Activated CD4-positive, alpha-beta memory T cell treated with anti-CD3 and anti-CD28 coated beads for 36 hours (primary cell): ENCODE data around the gene INO80. TPM values are rescaled to one million over a fixed set of nuclear protein-coding genes. Genes with fewer than 3 reads are reported as not detected.
"Not testable (repeated sequence)": the region's sequence is repeated elsewhere in the genome, so short reads cannot be mapped to it uniquely, and the experiment has no call there.

Experiments used
- CTCF ChIA-PET: fragments of 350-600 bp; sonication (Branson Sonifier 250); formaldehyde crosslinking; loops from one replicate; lab custom pipeline; 2021; ENCODE audit warnings: antibody characterized with exemption, inconsistent platforms; lab: Charles Lee
- POLR2A ChIA-PET: fragments of 350-600 bp; sonication (Branson Sonifier 250); formaldehyde crosslinking; loops from one replicate; lab custom pipeline; 2021; ENCODE audit warnings: antibody characterized with exemption; lab: Charles Lee
- DNase-seq: peaks from one replicate; pipeline ENCODE4 v3.0.0-alpha.2; 2020
- H3K27ac Mint-ChIP-seq: one replicate; pipeline ENCODE4 v1.8.0; 2021; ENCODE audit warnings: mixed read lengths
- H3K27me3 Mint-ChIP-seq: one replicate; pipeline ENCODE4 v1.8.0; 2021; ENCODE audit warnings: mixed read lengths
- H3K36me3 Mint-ChIP-seq: one replicate; pipeline ENCODE4 v1.8.0; 2021; ENCODE audit warnings: mixed read lengths
- H3K4me1 Mint-ChIP-seq: one replicate; pipeline ENCODE4 v1.8.0; 2021; ENCODE audit warnings: low read depth, mixed read lengths
- H3K4me3 Mint-ChIP-seq: one replicate; pipeline ENCODE4 v1.8.0; 2021; ENCODE audit warnings: mild to moderate bottlenecking, mixed read lengths
- H3K9me3 Mint-ChIP-seq: one replicate; pipeline ENCODE4 v1.8.0; 2021; ENCODE audit warnings: mixed read lengths
- intact Hi-C: fragments of 100-400 bp; cut with micrococcal nuclease; formaldehyde crosslinking; loops from one replicate; pipeline ENCODE4 v1.15.1; 2023
- total RNA-seq, 2 experiments: library from RNA; stranded (reverse); gene quantifications; one replicate each; pipeline ENCODE4 v1.2.3, GENCODE V29; 2021

The INO80 gene
- total RNA-seq, 2 experiments from 2014 or later = 19.9 to 22.8 TPM

GRCh38 chr15:41106947-41107346 is 9.1 kb downstream of the INO80 start:
- H3K4me1 Mint-ChIP-seq = peaks cover 18% of the 10 kb centered on the region
- H3K27ac Mint-ChIP-seq = no peak overlapping the region
- intact Hi-C loops = no loop called here
- no peak for DNase-seq
- peaks cover 9% of the 10 kb centered on the region for H3K36me3 Mint-ChIP-seq
- CTCF ChIA-PET = interaction anchor here (1.5 kb wide), 1 partner anchor 79 kb away, joined by 3 read pairs; no protein-coding TSS in a partner anchor
- H3K9me3 Mint-ChIP-seq = no peaks in the 10 kb centered on the region
- POLR2A ChIA-PET = no interaction called here
- no peak overlapping the region for H3K4me3 Mint-ChIP-seq
- H3K27me3 Mint-ChIP-seq = no peaks in the 10 kb centered on the region

DNA sequence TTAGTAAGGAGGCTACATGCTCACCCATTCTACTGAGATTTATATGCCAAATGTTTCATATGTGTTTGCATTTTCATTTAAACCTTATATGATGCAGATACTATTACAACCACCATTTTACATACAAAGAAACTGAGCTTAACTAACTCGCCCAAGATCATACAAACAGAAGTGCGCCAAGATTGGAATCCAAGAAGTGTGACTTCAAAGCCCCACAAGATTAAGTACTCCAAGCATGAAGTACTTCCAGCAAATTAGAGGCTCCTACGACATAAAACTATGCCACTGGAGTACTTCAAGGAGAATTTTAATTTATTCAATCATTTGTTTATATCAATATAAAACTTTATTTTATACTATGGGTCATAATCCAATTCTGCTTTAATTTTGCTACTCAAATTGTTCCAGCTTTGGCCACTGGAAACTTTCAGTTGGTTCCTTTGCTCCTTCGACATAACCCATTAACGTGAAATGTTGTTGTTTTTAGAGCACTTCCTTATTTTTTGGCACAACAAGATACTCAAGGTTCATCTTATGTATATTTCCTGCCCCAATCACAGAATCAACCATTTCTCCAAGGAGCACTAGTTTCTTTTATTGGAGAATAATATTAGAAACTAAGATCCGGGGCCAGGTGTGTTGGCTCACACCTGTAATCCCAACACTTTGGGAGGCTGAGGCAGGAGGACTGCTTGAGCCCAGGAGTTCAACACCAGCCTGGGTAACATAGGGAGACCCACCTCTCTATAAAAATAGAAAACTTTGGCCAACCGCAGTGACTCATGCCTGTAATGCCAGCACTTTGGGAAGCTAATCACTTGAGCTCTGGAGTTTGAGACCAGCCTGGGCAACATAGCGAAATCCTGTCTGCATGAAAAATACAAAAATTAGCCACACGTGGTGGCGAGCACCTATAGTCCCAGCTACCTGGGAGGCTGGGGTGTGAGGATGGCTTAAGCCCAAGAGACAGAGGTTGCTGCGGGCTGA is 10.4 kb downstream of the INO80 start:
- CTCF ChIA-PET = interaction anchor here (0.9 to 1.5 kb wide), 3 partner anchors 9 to 213 kb away, joined by 3 read pairs; no protein-coding TSS in a partner anchor
- Mint-ChIP-seq H3K9me3 (no peaks in the 10 kb centered on the region), H3K4me1 (peaks cover 22% of the 10 kb centered on the region), H3K36me3 (peaks cover 13% of the 10 kb centered on the region), H3K27ac (no peak overlapping the region), H3K4me3 (no peak overlapping the region), H3K27me3 (no peaks in the 10 kb centered on the region)
- POLR2A ChIA-PET = no interaction called here
- intact Hi-C loops = no loop called here
- no peak for DNase-seq

DNA sequence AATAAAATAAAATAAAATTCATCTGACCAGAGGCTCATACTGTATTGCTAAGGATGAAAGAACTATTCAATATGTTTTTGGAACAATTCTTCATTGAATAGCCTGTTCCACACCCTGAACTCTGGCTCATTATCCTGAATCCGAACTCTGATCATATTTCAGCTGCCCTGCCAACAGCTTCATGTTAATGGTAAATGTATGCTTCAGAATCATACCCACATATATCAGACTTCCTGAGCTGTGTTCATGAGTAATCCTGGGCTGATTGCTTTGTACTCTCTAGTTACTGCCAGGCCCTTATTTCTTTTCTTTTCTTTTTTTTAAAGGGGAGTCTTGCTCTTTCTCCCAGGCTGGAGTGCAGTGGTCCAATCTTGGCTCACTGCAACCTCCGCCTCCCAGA is 11.8 kb downstream of the INO80 start:
- no peaks in the 10 kb centered on the region for H3K27me3 Mint-ChIP-seq
- H3K4me3 Mint-ChIP-seq = no peak overlapping the region
- DNase-seq = no peak
- no peaks in the 10 kb centered on the region for H3K9me3 Mint-ChIP-seq
- intact Hi-C loops = no loop called here
- peaks cover 15% of the 10 kb centered on the region for H3K36me3 Mint-ChIP-seq
- CTCF ChIA-PET = no interaction called here
- H3K27ac Mint-ChIP-seq = no peak overlapping the region
- POLR2A ChIA-PET = no interaction called here
- peaks cover 22% of the 10 kb centered on the region for H3K4me1 Mint-ChIP-seq

DNA sequence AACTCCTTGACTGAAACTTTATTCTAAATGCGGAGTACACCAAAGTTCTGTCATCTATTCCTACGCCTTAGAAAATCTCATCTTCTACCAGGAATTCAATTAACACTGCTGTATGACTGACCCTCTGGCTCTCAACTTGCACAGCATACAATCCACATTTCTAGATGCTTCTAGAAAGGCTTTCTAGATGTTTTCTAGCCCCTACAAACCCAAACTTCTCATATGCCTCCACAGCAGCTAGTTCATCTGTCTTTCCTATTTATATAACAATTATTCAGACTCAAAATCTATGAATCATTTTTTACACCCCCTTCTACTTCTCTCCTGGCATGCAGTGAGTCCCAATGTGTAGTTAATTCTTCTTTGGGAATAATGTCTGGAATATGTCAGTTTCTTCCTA is 13.2 kb downstream of the INO80 start:
- Mint-ChIP-seq H3K4me3 (no peak overlapping the region), H3K27ac (no peak overlapping the region), H3K36me3 (peaks cover 6% of the 10 kb centered on the region), H3K4me1 (peaks cover 15% of the 10 kb centered on the region), H3K9me3 (no peaks in the 10 kb centered on the region), H3K27me3 (no peaks in the 10 kb centered on the region)
- ChIA-PET CTCF (no interaction called here), POLR2A (no interaction called here)
- intact Hi-C loops = no loop called here
- DNase-seq = no peak

DNA sequence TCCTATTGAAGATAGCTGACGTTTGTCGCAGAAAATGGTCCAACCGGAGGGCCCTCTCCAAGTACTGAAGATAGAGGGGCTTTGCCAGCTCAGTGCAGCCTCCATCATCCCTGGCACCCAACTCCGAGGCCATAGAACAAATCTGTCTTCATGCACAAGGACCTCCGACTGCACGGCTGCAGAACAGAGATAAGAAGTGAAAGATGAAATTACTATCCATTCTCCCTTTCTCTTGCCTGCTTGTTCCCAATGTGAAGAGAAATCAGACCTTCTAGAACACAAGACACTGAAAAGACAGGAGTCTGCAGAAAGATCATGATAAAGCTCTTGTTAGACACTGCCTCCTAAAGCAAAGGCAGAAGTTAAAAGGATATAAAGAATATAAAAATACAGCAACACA is 19.9 kb downstream of the INO80 start:
- DNase-seq = no peak
- Mint-ChIP-seq H3K9me3 (no peaks in the 10 kb centered on the region), H3K27ac (no peak overlapping the region), H3K4me3 (no peak overlapping the region), H3K27me3 (no peaks in the 10 kb centered on the region), H3K36me3 (peaks cover 27% of the 10 kb centered on the region), H3K4me1 (peaks cover 4% of the 10 kb centered on the region)
- intact Hi-C loops = no loop called here
- POLR2A ChIA-PET = no interaction called here
- CTCF ChIA-PET = interaction anchor here (0.8 to 1.1 kb wide), 2 partner anchors 166 to 238 kb away, joined by 3 read pairs; no protein-coding TSS in a partner anchor

DNA sequence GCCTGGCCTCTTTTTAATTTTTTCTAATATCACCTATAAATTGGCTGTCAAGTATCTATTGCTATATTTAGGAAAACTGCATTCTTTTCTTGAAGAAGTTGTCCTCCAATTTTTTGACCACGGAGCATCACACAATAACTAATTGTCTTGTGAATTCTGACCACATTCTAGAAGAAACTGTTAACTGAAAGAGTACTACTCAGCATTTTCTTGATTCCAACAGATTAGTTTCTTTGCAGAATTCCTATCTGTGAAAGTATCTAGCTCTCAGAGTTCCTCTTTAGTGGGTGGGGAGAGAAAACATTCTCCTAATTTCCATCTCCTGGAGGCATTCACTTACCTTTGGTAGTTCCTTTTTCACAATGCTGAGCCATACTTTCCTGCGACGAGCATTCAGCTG is 31.1 kb downstream of the INO80 start:
- Mint-ChIP-seq H3K4me1 (no peaks in the 10 kb centered on the region), H3K9me3 (no peaks in the 10 kb centered on the region), H3K27me3 (no peaks in the 10 kb centered on the region), H3K4me3 (no peak overlapping the region), H3K36me3 (peaks cover 32% of the 10 kb centered on the region), H3K27ac (no peak overlapping the region)
- CTCF ChIA-PET = interaction anchor here (0.7 kb wide), 1 partner anchor 101 kb away, joined by 3 read pairs; no protein-coding TSS in a partner anchor
- no peak for DNase-seq
- POLR2A ChIA-PET = no interaction called here
- intact Hi-C loops = no loop called here

GRCh38 chr15:41080144-41080543 is 35.9 kb downstream of the INO80 start:
- H3K4me1 Mint-ChIP-seq = no peaks in the 10 kb centered on the region
- no peak for DNase-seq
- no peak overlapping the region for H3K27ac Mint-ChIP-seq
- intact Hi-C loops = no loop called here
- peaks cover 26% of the 10 kb centered on the region for H3K36me3 Mint-ChIP-seq
- CTCF ChIA-PET = no interaction called here
- H3K9me3 Mint-ChIP-seq = no peaks in the 10 kb centered on the region
- H3K4me3 Mint-ChIP-seq = no peak overlapping the region
- POLR2A ChIA-PET = no interaction called here
- H3K27me3 Mint-ChIP-seq = no peaks in the 10 kb centered on the region

- ChIA-PET CTCF (no interaction called here), POLR2A (no interaction called here)
- Mint-ChIP-seq H3K27me3 (no peaks in the 10 kb centered on the region), H3K9me3 (no peaks in the 10 kb centered on the region), H3K4me1 (no peaks in the 10 kb centered on the region), H3K27ac (no peak overlapping the region), H3K36me3 (peaks cover 25% of the 10 kb centered on the region), H3K4me3 (no peak overlapping the region)
- intact Hi-C loops = no loop called here
- DNase-seq = no peak
Observed at GRCh38 chr15:41079717-41080116, 36.4 kb downstream of the INO80 start.

DNA sequence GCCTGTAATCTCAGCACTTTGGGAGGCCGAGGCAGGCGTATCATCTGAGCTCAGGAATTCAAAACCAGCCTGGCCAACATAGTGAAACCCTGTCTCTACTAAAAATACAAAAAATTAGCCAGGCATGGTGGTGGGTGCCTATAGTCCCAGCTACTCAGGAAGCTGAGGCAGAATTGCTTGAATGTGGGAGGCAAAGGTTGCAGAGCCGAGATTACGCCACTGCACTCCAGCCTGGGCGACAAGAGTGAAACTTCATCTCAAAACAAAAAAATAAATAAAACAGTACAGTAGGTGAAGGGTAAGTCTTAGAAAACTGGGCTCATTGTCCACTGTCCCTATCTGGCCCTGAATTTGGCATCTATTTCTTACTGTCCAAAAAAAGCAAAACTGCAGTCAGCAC is 37.2 kb downstream of the INO80 start:
- POLR2A ChIA-PET, H3K27ac Mint-ChIP-seq, CTCF ChIA-PET, DNase-seq, H3K9me3 Mint-ChIP-seq, H3K4me1 Mint-ChIP-seq, H3K27me3 Mint-ChIP-seq, H3K4me3 Mint-ChIP-seq, intact Hi-C loops: not testable (repeated sequence)
- peaks cover 30% of the 10 kb centered on the region for H3K36me3 Mint-ChIP-seq

DNA sequence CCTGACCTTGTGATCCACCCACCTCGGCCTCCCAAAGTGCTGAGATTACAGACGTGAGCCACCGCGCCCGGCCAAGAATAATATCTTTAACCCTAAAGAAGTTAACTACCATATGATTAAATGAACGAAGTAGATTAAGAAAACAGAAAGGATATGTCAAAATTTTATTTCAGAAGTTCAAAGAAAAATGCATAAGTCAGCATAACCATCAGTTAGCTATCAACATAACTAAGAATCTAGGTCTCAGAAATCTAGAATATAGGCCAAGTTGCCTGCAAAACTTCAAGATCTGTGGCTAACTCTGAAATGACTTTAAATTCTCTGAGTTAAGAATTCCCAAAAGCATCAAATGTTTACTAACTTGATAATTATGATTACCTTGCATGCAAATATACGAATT is 38.0 kb downstream of the INO80 start:
- intact Hi-C loops = no loop called here
- peaks cover 31% of the 10 kb centered on the region for H3K36me3 Mint-ChIP-seq
- ChIA-PET POLR2A (no interaction called here), CTCF (no interaction called here)
- no peaks in the 10 kb centered on the region for H3K27me3 Mint-ChIP-seq
- DNase-seq = no peak
- H3K4me3 Mint-ChIP-seq = no peak overlapping the region
- H3K27ac Mint-ChIP-seq = no peak overlapping the region
- H3K9me3 Mint-ChIP-seq = no peaks in the 10 kb centered on the region
- no peaks in the 10 kb centered on the region for H3K4me1 Mint-ChIP-seq

- ChIA-PET CTCF (interaction anchor here (0.7 to 1.1 kb wide), 2 partner anchors 83 to 168 kb away, joined by 3 to 5 read pairs; no protein-coding TSS in a partner anchor), POLR2A (no interaction called here)
- Mint-ChIP-seq H3K4me1 (no peaks in the 10 kb centered on the region), H3K9me3 (no peaks in the 10 kb centered on the region), H3K36me3 (peaks cover 37% of the 10 kb centered on the region), H3K27me3 (no peaks in the 10 kb centered on the region), H3K27ac (no peak overlapping the region), H3K4me3 (no peak overlapping the region)
- intact Hi-C loops = no loop called here
- no peak for DNase-seq
Observed at GRCh38 chr15:41073028-41073427, 43.1 kb downstream of the INO80 start.

DNA sequence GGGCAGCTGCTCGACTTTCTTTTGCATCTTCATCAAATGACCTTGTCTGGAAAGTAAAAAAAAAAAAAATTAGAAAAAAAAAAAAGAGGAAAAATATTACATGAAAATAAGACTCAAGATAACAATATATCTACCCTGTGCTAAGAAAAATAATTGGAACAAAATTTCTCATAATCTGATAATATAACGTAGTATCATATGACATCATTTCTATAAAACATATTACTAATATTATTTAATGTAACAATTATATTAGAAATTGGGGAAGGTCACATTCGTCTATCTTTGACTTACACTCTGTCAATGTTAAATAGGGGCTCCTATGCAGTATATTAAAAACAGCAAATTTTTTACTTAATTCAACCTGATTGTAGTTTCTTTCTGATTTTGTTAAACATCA is 44.1 kb downstream of the INO80 start:
- H3K27ac Mint-ChIP-seq = no peak overlapping the region
- POLR2A ChIA-PET = no interaction called here
- H3K27me3 Mint-ChIP-seq = no peaks in the 10 kb centered on the region
- no peaks in the 10 kb centered on the region for H3K4me1 Mint-ChIP-seq
- H3K4me3 Mint-ChIP-seq = no peak overlapping the region
- CTCF ChIA-PET = interaction anchor here (0.6 to 1.1 kb wide), 2 partner anchors 53 to 167 kb away, joined by 3 to 5 read pairs; no protein-coding TSS in a partner anchor
- intact Hi-C loops = no loop called here
- no peaks in the 10 kb centered on the region for H3K9me3 Mint-ChIP-seq
- no peak for DNase-seq
- H3K36me3 Mint-ChIP-seq = peaks cover 44% of the 10 kb centered on the region
